Fibroblast of lung (primary cell): ENCODE data around the gene SLC24A3. TPM values are rescaled to one million over a fixed set of nuclear protein-coding genes. Genes with fewer than 3 reads are reported as not detected.

Experiments
- DNase-seq, 2 donors: peaks; one replicate each; pipeline versions ENCODE4 v3.0.0 to v3.0.0-alpha.2; 2010; ENCODE audit warnings: low read depth in 2 of 2
- H2AFZ ChIP-seq: 2 replicates; pipeline ENCODE4 v1.5.1; 2012; ENCODE audit warnings: low read length, control low read depth, inconsistent platforms
- H3K27ac ChIP-seq: 2 replicates; pipeline ENCODE4 v1.5.1; 2011; ENCODE audit warnings: low read length, control low read depth; ENCODE audit not compliant: insufficient read depth
- H3K27me3 ChIP-seq: 2 replicates; pipeline ENCODE4 v1.5.1; 2011; ENCODE audit warnings: mild to moderate bottlenecking, low read length; ENCODE audit not compliant: control insufficient read depth, insufficient read depth
- H3K36me3 ChIP-seq: 2 replicates; pipeline ENCODE4 v1.5.1; 2011; ENCODE audit warnings: low read length; ENCODE audit not compliant: control insufficient read depth, insufficient read depth
- H3K4me1 ChIP-seq: 2 replicates; pipeline ENCODE4 v1.5.1; 2011; ENCODE audit warnings: low read length; ENCODE audit not compliant: control insufficient read depth, insufficient read depth; ENCODE audit errors: extremely low read depth
- H3K4me2 ChIP-seq: 2 replicates; pipeline ENCODE4 v1.5.1; 2011; ENCODE audit warnings: low read length, control low read depth; ENCODE audit not compliant: insufficient read depth; ENCODE audit errors: extremely low read depth
- H3K4me3 ChIP-seq, 4 experiments: fragments of 200-600 bp in 1 of 4; sonication (generic) in 1 of 4; replicated peaks in 1 of 4; 2 replicates each; pipeline ENCODE4 v1.5.1; 2011 to 2016; ENCODE audit warnings: low read length in 4 of 4, low read depth in 3 of 4, mild to moderate bottlenecking in 3 of 4, control low read depth in 2 of 4, inconsistent platforms in 1 of 4, mixed read lengths in 1 of 4; ENCODE audit not compliant: insufficient read depth in 1 of 4; ENCODE audit errors: control extremely low read depth in 1 of 4
- H3K79me2 ChIP-seq: 2 replicates; pipeline ENCODE4 v1.5.1; 2012; ENCODE audit warnings: mild to moderate bottlenecking, low read length, inconsistent platforms; ENCODE audit not compliant: control insufficient read depth, insufficient read depth
- H3K9ac ChIP-seq: 2 replicates; pipeline ENCODE4 v1.5.1; 2011; ENCODE audit warnings: mild to moderate bottlenecking, low read length, control low read depth; ENCODE audit not compliant: insufficient read depth
- H3K9me3 ChIP-seq: 2 replicates; pipeline ENCODE4 v1.5.1; 2012; ENCODE audit warnings: low read depth, low read length; ENCODE audit not compliant: control insufficient read depth, insufficient read depth
- H4K20me1 ChIP-seq: 2 replicates; pipeline ENCODE4 v1.5.1; 2011; ENCODE audit warnings: low read length; ENCODE audit not compliant: control insufficient read depth, insufficient read depth; ENCODE audit errors: extremely low read depth
- EZH2 ChIP-seq: IDR thresholded peaks from 2 replicates; pipeline ENCODE4 v1.5.1; 2012; ENCODE audit warnings: low read length, control low read depth, mild to moderate bottlenecking; ENCODE audit errors: missing control alignments
- polyA plus RNA-seq, 2 donors: library from polyadenylated mRNA; depleted of rRNA in 1 of 2; stranded (reverse) in 1 of 2; unstranded in 1 of 2; fragments of >200 nt; gene quantifications; 2 replicates each; pipeline ENCODE4 v1.2.1, GENCODE V29; 2011 to 2012; ENCODE audit warnings: missing spikeins in 1 of 2
- total RNA-seq: library from RNA; depleted of rRNA; stranded (reverse); fragments of >200 nt; gene quantifications from 2 replicates; pipeline ENCODE4 v1.2.1, GENCODE V29; 2014
- TF ChIP-seq, protein P1 (sequence below), 2 donors: IDR thresholded peaks in 1 of 2; conservative IDR thresholded peaks in 1 of 2; 1 replicate in 1 of 2; 2 replicates in 1 of 2; pipeline ENCODE4 v1.5.1; 2011 to 2012; ENCODE audit warnings: low read length in 2 of 2, control low read depth in 1 of 2, inconsistent platforms in 1 of 2, low read depth in 1 of 2, mild to moderate bottlenecking in 1 of 2

SLC24A3 gene
- total and polyA plus RNA-seq, 2 donors (not counting 1 experiment from before 2014, with no cell fraction given) = 0.03 to 1.8 TPM

DNA sequence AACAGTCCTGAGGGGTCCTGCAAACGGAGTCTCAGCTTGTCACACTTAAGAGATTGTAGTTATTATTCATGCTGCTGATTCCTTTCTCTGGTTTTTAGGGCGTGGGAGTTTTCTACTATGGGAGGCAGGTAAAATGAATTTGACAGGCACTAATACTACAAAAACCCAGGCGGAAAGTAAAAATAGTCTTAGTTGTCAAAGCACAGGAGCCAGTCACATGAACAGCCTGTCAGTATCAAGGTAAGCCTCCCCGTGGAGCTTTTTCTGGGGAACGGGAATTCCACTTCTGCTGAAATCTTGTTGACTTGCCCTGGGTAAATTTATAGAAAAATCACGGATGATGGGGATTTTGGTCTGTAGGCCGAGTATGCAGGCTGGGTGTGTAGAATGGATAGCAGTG lies 79.8 kb downstream of the SLC24A3 start:
- Histone ChIP-seq H3K27me3 (no peaks in the 10 kb centered on the region), H3K9me3 (no peaks in the 10 kb centered on the region), H3K9ac (no peak overlapping the region), H3K36me3 (no peaks in the 10 kb centered on the region), H3K4me1 (no peaks in the 10 kb centered on the region), H3K79me2 (no peaks in the 10 kb centered on the region), H3K4me3 (no peak overlapping the region), H4K20me1 (no peaks in the 10 kb centered on the region), H3K4me2 (no peak overlapping the region), H3K27ac (no peak overlapping the region), H2AFZ (no peak overlapping the region)
- TF ChIP-seq, protein P1, sequence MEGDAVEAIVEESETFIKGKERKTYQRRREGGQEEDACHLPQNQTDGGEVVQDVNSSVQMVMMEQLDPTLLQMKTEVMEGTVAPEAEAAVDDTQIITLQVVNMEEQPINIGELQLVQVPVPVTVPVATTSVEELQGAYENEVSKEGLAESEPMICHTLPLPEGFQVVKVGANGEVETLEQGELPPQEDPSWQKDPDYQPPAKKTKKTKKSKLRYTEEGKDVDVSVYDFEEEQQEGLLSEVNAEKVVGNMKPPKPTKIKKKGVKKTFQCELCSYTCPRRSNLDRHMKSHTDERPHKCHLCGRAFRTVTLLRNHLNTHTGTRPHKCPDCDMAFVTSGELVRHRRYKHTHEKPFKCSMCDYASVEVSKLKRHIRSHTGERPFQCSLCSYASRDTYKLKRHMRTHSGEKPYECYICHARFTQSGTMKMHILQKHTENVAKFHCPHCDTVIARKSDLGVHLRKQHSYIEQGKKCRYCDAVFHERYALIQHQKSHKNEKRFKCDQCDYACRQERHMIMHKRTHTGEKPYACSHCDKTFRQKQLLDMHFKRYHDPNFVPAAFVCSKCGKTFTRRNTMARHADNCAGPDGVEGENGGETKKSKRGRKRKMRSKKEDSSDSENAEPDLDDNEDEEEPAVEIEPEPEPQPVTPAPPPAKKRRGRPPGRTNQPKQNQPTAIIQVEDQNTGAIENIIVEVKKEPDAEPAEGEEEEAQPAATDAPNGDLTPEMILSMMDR (conservative IDR thresholded peaks at IDR 0.05 in 1 of 2, IDR thresholded peaks at IDR 0.05 in 1 of 2; ENCODE audit: low read depth in 1 of 2, low read length in 2 of 2) = no peak
- no peak for TF ChIP-seq EZH2
- no peak for DNase-seq

DNA sequence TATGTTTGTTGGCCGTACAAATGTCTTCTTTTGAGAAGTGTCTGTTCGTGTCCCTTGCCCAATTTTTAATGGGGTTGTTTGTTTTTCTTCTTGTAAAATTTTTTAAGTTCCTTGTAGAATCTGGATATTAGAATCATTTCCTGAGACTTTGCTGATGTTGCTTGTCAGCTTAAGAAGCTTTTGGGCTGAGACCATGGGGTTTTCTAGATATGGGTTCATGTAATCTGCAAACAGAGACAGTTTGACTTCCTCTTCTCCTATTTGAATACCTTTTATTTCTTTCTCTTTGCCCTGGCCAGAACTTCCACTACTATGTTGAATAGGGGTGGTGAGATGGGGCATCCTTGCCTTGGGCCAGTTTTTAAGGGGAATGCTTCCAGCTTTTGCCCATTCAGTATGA lies 82.6 kb downstream of the SLC24A3 start:
- no peaks in the 10 kb centered on the region for H3K4me1 ChIP-seq
- no peak overlapping the region for H3K4me2 ChIP-seq
- H3K79me2 ChIP-seq = no peaks in the 10 kb centered on the region
- H3K27me3 ChIP-seq = no peaks in the 10 kb centered on the region
- TF ChIP-seq, protein P1 (conservative IDR thresholded peaks at IDR 0.05 in 1 of 2, IDR thresholded peaks at IDR 0.05 in 1 of 2; ENCODE audit: low read depth in 1 of 2, low read length in 2 of 2) = no peak
- no peak for TF ChIP-seq EZH2
- no peak overlapping the region for H3K4me3 ChIP-seq
- no peak for DNase-seq
- no peaks in the 10 kb centered on the region for H3K9me3 ChIP-seq
- no peak overlapping the region for H2AFZ ChIP-seq
- no peaks in the 10 kb centered on the region for H3K36me3 ChIP-seq
- H3K27ac ChIP-seq = no peak overlapping the region
- H4K20me1 ChIP-seq = no peaks in the 10 kb centered on the region
- H3K9ac ChIP-seq = no peak overlapping the region

DNA sequence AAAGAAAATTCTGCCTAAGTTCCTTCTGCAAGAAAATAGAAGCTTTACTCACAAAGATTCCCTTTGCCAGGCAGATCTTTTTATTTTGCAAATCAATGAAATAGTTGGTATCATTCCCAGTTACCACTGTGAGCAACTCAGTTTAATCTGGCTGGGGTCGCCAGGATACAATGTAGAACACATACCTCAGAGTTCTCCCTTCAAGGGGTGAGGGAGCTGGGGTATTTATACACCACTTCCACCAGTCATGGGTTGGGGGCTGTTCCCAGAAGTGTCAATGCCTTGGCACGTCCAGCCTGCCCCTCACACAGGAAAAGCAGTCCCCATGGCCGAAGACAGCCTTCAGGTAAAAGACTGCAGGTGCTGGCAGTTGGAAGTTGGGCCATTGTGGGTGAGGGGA lies 86.2 kb downstream of the SLC24A3 start:
- Histone ChIP-seq H3K9ac (no peak overlapping the region), H3K27ac (no peak overlapping the region), H2AFZ (no peak overlapping the region), H4K20me1 (no peaks in the 10 kb centered on the region), H3K4me1 (no peaks in the 10 kb centered on the region), H3K4me2 (no peak overlapping the region), H3K79me2 (no peaks in the 10 kb centered on the region), H3K27me3 (no peaks in the 10 kb centered on the region), H3K36me3 (no peaks in the 10 kb centered on the region), H3K9me3 (no peaks in the 10 kb centered on the region), H3K4me3 (no peak overlapping the region)
- DNase-seq = no peak
- TF ChIP-seq EZH2 = no peak
- TF ChIP-seq, protein P1 (conservative IDR thresholded peaks at IDR 0.05 in 1 of 2, IDR thresholded peaks at IDR 0.05 in 1 of 2; ENCODE audit: low read depth in 1 of 2, low read length in 2 of 2) = no peak
